HG02870 (cell line): ENCODE data around the gene VWA1.
"Not testable (repeated sequence)": the region's sequence is repeated elsewhere in the genome, so short reads cannot be mapped to it uniquely, and the experiment has no call there.

Source experiments
- ATAC-seq: cut with Tn5 transposase; IDR thresholded peaks from one replicate; pipeline ENCODE4 v1.9.1; 2021; ENCODE audit warnings: mild to moderate bottlenecking, moderate library complexity; ENCODE audit not compliant: unreplicated experiment

The VWA1 gene

DNA sequence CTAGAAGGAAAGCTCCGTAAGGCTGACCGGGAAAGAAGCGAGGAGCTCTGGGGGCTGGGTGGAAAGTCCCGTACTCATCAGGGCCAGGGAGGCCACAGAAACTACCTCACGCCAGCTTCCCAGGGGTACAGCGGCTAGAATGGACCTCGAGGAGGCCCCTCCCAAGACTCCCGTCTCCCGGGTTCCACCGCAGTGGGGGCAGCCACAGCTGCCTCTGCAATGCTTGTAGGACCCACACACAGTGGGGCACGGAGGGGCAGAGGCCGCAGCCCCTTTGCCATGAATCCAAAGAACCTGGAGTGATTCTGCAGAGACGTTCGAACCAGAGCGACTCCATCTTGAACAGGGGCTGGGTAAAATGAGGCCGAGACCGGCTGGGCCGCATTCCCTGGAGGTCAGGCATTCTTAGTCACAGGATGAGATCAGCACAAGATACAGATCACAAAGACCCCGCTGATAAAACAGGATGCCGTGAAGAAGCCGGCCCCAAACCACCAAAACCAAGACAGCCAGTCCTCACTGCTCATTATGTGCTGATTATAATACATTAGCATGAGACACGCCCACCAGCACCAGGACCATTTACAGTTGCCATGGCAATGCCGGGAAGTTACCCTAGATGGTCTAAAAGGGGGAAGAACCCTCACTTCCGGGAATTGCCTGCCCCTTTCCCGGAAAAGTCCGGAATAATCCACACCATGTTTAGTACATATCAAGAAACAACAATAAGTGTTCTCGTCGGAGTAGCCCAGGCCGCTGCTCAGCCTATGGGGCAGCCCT, 12.8 kb upstream of the VWA1 start:
- ATAC-seq = no peak

DNA sequence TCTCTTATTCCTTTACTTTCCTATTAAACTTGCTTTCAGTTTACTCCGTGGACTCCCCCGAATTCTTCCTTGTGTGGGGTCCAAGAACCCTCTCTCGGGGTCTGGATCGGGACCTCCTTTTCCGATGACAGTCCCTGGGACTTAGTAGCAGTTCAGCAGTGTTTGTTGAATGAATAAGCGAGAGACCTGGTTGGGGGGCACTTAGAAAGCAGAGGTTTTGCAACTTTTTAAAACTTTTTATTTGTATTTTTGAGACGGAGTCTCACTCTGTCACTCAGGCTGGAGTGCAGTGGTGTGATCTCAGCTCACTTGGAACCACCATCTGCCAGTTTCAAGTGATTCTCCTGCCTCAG, 12.3 kb upstream of the VWA1 start:
- no peak for ATAC-seq

GRCh38 chr1:1424707-1425106, 10.8 kb upstream of the VWA1 start:
- no peak for ATAC-seq

DNA sequence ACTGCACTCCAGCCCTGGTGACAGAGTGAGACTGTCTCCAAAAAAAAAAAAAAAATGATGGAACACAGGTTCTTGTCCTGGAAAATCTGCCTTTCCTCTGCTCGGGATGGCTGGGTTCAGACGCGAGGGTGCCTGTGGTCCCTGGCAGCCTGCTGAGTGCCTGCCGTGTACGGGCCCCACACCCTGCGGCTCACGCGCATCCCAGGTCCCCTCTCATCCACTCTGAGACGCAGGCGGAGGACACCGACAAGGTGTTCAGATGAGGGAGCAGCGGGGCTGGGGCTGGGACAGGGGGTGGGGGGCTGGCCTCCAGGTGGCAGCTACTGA, 10.1 kb upstream of the VWA1 start:
- ATAC-seq = no peak

DNA sequence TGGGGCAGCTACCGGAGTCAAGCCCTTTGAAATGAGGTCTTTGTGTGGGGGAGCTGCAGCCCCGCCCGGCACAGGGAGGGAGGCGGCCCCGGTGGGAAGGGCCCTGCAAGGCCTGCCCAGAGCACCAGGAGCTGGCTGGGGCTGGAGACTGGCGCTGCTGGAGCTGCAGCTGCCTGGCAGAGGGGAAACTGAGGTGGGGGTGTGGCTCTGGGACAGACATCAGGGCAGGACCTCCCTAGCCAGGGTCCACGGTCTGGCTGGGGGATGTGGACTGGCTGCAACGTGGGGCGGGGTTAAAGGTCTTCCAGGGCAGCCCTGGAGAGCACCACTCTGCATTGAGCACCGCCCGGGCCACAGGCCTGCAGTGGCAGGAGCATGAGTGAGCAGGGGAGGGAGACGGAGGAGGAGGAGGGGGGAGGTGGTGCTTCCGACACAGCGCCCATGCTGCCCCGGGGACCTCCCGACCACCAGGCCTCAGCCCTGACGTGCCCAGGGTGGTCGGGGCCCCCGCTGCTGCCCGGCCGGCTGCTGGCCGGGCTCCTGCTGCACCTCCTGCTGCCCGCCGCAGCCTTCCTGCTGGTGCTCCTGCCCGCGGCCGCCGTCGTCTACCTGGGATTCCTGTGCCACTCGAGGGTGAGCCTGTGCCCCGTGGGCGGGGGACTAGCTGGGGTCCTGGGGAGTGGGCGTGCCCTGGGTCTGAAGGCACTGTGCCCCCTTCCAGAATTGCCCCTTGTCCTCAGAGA, 9.6 kb upstream of the VWA1 start:
- no peak for ATAC-seq

DNA sequence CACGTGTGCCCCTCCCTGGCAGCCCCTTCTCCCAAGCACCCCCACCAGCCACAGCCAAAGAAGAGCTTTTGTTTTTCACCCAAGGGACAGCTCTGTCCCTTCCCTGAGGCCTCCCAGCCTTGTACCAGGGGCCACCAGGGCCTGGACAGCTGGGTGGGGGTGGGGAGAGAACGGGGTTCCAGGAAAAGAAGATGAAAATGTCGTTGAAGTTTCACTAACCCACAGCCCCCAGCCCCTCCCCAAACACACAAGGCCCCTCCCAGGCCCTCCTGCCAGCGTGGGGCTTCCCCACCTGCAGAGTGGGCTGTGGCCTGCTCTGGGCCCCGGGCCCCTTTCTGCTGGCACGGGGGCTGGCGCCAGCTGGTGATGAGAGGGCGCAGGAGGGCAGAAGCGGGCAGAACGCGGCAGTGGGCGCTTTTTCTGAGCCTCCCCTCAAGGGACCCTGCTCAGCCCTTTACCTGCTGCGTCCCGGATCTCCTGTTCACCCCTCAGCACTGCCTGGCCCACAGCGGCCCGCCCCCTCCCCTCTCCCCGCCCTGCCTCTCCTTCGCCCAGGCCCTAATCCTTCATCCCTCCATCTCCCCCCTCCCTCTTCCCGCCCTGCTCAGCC, 8.9 kb upstream of the VWA1 start:
- no peak for ATAC-seq

GRCh38 chr1:1427106-1427819, 8.2 kb upstream of the VWA1 start:
- ATAC-seq = no peak

DNA sequence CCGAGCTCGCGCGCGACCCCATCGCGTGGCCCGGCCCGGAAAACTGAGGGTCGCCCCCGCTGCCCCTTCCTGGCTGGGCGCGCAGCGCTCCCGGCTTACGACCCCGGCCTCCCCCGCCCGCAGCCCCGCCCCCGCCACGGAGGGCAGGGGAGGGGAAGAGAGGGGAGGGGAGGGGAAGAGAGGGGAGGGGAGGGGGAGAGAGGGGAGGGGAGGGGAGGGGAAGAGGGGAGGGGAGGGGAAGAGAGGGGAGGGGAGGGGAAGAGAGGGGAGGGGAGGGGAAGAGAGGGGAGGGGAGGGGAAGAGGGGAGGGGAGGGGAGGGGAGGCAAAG, 7.7 kb upstream of the VWA1 start:
- ATAC-seq = no peak

GRCh38 chr1:1428174-1428573, 7.3 kb upstream of the VWA1 start:
- ATAC-seq = no peak

GRCh38 chr1:1428967-1429366, 6.5 kb upstream of the VWA1 start:
- ATAC-seq = not testable (repeated sequence)

DNA sequence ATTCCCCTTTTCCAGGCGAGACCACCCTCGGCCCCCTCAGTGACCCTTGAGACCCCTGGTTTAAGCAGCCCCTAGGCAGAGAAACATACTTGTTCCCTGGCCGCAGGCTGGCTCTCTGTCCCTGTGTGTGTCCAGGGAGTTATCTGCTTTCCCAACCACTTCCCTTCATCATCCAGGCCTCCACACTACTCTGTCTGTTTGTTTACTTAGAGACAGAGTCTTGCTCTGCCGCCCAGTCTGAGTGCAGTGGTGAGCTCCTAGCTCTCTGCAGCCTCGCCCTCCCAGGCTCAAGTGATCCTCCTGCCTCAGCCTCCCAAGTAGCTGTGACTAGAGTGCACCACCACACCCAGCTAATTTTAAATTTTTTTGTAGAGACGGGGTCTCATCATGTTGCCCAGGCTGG, 5.8 kb upstream of the VWA1 start:
- no peak for ATAC-seq

DNA sequence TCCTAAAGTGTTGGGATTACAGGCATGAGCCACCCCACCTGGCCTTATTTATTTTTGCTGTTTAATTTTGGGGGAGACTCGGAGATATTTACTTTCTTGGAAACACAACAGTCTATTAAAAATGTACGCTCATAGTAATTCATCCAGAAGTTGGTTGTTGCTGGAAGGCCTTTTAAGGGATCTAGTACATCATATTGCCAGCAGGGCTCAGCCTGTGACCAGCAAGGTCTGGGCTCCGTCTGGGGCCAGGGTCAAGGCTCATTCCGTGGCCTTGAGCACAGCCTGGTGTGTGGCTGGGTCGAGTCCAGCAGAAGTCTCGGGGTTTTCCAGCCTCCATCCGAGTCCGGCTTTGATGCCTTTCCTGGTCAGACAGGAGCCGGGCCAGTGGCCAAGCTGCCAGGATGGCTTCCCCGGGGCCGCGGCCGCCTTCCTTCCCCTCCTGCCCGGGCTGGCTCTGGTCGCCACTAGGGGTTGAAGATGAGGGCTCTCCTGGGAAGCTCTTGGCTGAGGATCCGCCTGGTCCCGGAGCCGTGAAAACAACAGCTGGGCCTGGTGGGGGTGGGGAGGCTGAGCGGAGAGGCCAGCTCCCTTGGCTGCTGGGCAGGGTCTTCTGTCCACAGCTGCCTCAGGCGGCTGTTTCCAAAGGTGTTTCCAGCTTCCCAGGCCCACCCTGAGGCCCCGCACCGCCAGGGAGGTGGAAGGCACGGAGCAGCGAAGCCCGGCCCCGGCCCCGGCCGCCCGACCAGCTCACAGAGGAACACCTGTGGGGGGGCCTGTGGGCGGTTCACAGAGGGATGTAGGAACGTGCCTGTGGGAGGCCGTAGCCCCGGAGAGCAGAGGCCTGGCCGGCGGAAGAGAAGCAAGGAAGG, 5.1 kb upstream of the VWA1 start:
- no peak for ATAC-seq

DNA sequence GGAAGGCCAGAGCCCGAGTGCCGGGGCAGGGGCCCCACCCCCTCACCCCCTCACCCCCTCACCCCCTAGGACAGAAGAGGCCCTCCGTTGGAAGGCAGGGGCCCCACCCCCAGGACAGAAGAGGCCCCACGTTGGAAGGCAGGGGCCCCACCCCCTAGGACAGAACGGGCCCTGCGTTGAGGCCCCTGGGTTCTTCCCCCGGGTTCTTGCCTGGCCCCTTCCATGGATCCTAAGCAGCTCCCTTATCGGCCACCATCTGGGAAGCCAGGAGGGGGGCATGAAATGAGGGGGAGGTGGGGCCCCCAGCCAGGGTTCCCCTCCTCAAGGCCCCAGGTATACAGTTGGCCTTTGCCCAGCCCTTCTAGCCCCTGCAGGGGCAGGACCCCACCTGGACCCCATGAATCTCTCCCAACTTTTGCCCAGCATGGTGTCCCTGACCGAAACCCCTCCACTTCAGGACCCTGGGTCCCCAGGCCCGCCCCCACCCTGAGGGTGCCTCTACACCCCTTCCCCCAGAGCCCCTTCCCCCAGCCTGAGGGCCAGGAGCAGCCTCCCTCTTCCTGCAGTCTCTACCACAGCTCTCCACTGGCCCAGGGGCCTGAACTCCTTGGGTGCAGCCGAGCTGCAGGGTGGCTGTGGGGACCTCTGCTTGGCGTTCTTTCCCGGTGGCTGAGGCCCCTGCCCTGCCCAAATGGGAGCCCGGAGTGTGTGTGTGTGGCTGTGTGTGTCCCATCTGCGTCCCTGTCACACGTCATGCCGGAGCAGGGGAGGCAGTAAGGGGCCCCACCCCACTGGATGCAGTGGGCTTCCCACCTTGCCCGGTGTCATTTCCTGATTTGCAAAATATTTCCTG, 4.3 kb upstream of the VWA1 start:
- ATAC-seq = no peak

DNA sequence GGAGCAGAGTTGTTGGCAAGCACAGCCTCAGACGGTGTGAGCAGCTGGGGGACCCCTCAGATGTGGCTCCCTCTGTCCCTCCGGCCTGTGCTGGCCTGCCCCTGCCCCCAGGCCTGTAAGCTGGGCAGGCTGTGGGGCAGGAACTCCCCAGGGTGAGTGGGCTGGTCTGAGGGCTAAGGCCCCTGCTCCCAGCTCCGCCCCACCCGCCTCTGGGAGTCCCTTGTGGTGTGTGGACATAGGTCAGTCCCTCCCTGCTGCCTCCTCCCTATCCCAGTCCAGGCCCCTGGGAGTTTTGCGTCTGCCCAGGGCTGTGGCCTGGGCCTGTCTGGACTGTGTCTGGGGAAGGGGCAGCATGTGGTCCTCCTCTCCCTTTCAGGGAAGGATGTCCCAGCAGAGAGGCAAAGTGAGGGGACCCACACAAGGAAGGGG, 3.6 kb upstream of the VWA1 start:
- ATAC-seq = no peak

DNA sequence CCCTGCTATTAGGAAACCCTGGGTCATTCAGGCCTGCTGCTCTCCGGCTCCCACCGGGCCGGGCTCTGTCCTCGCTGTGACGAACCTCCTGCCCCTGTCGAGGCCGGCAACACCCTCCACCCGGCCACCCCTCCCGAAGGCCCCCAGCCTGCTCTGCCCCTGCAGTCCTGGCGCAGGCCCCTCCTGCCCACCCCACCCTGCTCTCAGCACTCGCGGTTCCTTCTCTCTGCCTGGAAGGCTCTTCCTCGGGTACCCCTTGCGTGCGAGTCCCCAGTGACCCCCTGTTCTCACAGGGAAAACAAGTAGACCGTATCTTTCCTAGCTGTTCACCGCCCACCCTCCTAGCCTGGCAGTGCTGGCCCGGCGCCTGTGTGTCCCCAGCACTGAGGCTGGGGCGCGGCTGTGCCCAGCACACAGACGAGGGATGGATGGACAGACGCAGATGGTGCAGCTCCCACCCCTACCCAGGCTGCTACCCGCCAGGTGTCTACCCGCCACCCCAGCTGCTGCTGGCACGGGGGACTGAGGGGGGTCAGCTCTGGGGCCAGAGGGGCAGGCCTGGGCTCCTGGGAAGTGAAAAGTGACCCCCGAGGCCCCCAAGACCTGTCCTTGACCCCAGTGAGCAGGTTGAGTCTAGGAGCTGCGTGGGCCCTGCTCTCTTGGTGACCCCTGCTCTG, 3.1 kb upstream of the VWA1 start:
- no peak for ATAC-seq

GRCh38 chr1:1432951-1433803, 2.3 kb upstream of the VWA1 start:
- ATAC-seq = no peak

DNA sequence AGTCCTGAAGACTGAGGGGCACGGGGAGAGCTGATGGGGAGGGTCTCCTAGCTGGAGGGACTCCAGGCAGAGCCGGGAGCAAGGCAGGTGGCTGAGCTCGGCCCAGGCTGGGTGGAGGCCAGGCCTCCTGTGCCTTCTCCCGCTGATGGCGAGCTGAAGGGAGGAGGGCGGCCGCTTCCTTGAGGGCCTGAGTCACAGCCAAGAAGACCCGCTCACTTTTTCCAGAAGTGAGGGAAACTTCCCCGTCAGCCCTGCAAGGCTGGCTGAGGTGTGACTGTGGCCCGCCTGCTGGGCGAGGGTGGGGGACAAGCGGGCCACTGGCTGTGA, 1.7 kb upstream of the VWA1 start:
- no peak for ATAC-seq

GRCh38 chr1:1434131-1434823, 1.2 kb upstream of the VWA1 start:
- ATAC-seq = no peak
